ENCODE measurements around the gene ARAP1.

Gene ARAP1

GRCh38 chr11:72637926-72638325, 114.3 kb downstream of the ARAP1 start:
- Histone ChIP-seq H3K36me3 (ENCODE audit: control insufficient read depth, insufficient read depth, low read length) (no peaks in the 10 kb centered on the region), H3K9me3 (ENCODE audit: control insufficient read depth, insufficient read depth, low read length) (no peaks in the 10 kb centered on the region), H3K27ac (ENCODE audit: low read length) (no peak overlapping the region), H3K27me3 (ENCODE audit: control insufficient read depth, insufficient read depth, low read length) (peaks cover 20% of the 10 kb centered on the region), H3K4me1 (ENCODE audit: control insufficient read depth, insufficient read depth, low read length) (peaks cover 11% of the 10 kb centered on the region), H3K4me3 (ENCODE audit: low read length) (no peak overlapping the region)
- WGBS (ENCODE audit: insufficient coverage, insufficient read length): no CpG with 5 or more reads among the region's 8 CpGs
- no peak for DNase-seq (ENCODE audit: low read depth, low spot score)

DNA sequence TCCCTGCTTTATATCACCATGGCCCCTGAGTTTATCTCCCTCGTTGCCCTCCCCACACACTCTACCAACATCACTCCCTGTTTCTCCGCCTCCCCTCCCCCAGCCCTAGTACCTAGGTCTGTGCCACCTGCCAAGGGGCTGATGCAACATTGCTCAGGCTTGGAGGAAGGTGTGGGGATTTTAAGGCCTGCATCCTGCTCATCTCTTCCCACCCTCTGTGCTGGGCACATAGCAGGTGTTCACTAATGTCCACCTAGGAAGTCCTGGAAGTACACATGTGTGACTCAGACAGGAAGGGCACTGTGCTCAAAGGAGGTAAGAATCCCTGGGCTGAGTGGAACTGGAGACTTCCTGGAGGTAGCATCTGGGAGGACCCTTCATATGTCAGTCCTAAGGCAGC, 115.0 kb downstream of the ARAP1 start:
- no CpG with 5 or more reads among the region's 2 CpGs for WGBS (ENCODE audit: insufficient coverage, insufficient read length)

GRCh38 chr11:72636376-72636775, 115.8 kb downstream of the ARAP1 start:
- Histone ChIP-seq H3K27ac (ENCODE audit: low read length) (no peak overlapping the region), H3K4me3 (ENCODE audit: low read length) (no peak overlapping the region), H3K9me3 (ENCODE audit: control insufficient read depth, insufficient read depth, low read length) (no peaks in the 10 kb centered on the region), H3K27me3 (ENCODE audit: control insufficient read depth, insufficient read depth, low read length) (peaks cover 14% of the 10 kb centered on the region), H3K4me1 (ENCODE audit: control insufficient read depth, insufficient read depth, low read length) (peaks cover 12% of the 10 kb centered on the region), H3K36me3 (ENCODE audit: control insufficient read depth, insufficient read depth, low read length) (no peaks in the 10 kb centered on the region)
- WGBS (ENCODE audit: insufficient coverage, insufficient read length): no CpG with 5 or more reads among the region's 3 CpGs
- DNase-seq (ENCODE audit: low read depth, low spot score): no peak

More for the DNA sequence above, 115.0 kb downstream of the ARAP1 start:
- DNase-seq (ENCODE audit: low read depth, low spot score): no peak
- H3K36me3 ChIP-seq (ENCODE audit: control insufficient read depth, insufficient read depth, low read length): no peaks in the 10 kb centered on the region
- no peak overlapping the region for H3K27ac ChIP-seq (ENCODE audit: low read length)
- no peaks in the 10 kb centered on the region for H3K9me3 ChIP-seq (ENCODE audit: control insufficient read depth, insufficient read depth, low read length)
- H3K4me1 ChIP-seq (ENCODE audit: control insufficient read depth, insufficient read depth, low read length): peaks cover 14% of the 10 kb centered on the region
- no peak overlapping the region for H3K4me3 ChIP-seq (ENCODE audit: low read length)
- H3K27me3 ChIP-seq (ENCODE audit: control insufficient read depth, insufficient read depth, low read length): peaks cover 20% of the 10 kb centered on the region

DNA sequence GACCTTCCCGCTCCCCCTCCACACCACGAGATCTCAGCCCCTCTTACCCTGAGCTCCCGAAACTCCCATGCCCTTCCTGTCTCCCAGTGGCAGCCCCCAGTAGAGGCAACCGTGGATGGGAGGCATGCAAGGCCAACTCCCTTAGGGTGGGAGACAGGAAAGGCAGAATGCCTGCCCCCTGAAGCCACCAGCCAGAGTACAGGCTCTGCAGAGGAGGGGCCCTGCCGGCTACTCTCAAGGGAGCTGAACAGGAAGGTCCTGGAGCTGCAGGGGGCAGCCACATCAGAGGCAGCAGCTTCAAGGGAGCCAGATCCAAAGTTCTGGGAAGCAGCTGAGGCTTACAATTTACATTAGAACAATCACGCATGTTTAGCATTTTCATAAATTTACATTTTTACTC, 116.3 kb downstream of the ARAP1 start:
- H3K9me3 ChIP-seq (ENCODE audit: control insufficient read depth, insufficient read depth, low read length): no peaks in the 10 kb centered on the region
- no peak for DNase-seq (ENCODE audit: low read depth, low spot score)
- H3K27ac ChIP-seq (ENCODE audit: low read length): no peak overlapping the region
- peaks cover 10% of the 10 kb centered on the region for H3K27me3 ChIP-seq (ENCODE audit: control insufficient read depth, insufficient read depth, low read length)
- no CpG with 5 or more reads among the region's 6 CpGs for WGBS (ENCODE audit: insufficient coverage, insufficient read length)
- peaks cover 12% of the 10 kb centered on the region for H3K4me1 ChIP-seq (ENCODE audit: control insufficient read depth, insufficient read depth, low read length)
- H3K4me3 ChIP-seq (ENCODE audit: low read length): no peak overlapping the region
- H3K36me3 ChIP-seq (ENCODE audit: control insufficient read depth, insufficient read depth, low read length): no peaks in the 10 kb centered on the region

GRCh38 chr11:72635309-72635915, 116.8 kb downstream of the ARAP1 start:
- no CpG with 5 or more reads among the region's 9 CpGs for WGBS (ENCODE audit: insufficient coverage, insufficient read length)
- H3K9me3 ChIP-seq (ENCODE audit: control insufficient read depth, insufficient read depth, low read length): no peaks in the 10 kb centered on the region
- H3K4me3 ChIP-seq (ENCODE audit: low read length): no peak overlapping the region
- no peaks in the 10 kb centered on the region for H3K36me3 ChIP-seq (ENCODE audit: control insufficient read depth, insufficient read depth, low read length)
- peaks cover 12% of the 10 kb centered on the region for H3K4me1 ChIP-seq (ENCODE audit: control insufficient read depth, insufficient read depth, low read length)
- peaks cover 5% of the 10 kb centered on the region; the same call in 1 of the 2 replicates for H3K27me3 ChIP-seq (ENCODE audit: control insufficient read depth, insufficient read depth, low read length)
- no peak overlapping the region for H3K27ac ChIP-seq (ENCODE audit: low read length)
- DNase-seq (ENCODE audit: low read depth, low spot score): no peak
